GM18907 (cell line): Measurements from ENCODE around the gene PMEPA1.
A peak's percentile ranks its signal among the peaks of the same experiment; 100 is the strongest.

Source experiments
- ATAC-seq: cut with Tn5 transposase; IDR thresholded peaks from one replicate; pipeline ENCODE4 v1.9.1; 2021; ENCODE audit warnings: mild to moderate bottlenecking, moderate library complexity; ENCODE audit not compliant: unreplicated experiment

PMEPA1 gene

GRCh38 chr20:57663681-57664451, 45.9 kb downstream of the PMEPA1 start:
- no peak for ATAC-seq

- ATAC-seq, result no peak
Observed at GRCh38 chr20:57663241-57663640, 46.6 kb downstream of the PMEPA1 start.

GRCh38 chr20:57662456-57663240, 47.2 kb downstream of the PMEPA1 start:
- ATAC-seq, result no peak

GRCh38 chr20:57661746-57662455, 47.9 kb downstream of the PMEPA1 start:
- ATAC-seq, result no peak

- no peak for ATAC-seq
Observed at GRCh38 chr20:57660922-57661745, 48.7 kb downstream of the PMEPA1 start.

GRCh38 chr20:57660181-57660921, 49.5 kb downstream of the PMEPA1 start:
- no peak for ATAC-seq

- no peak for ATAC-seq
Observed at GRCh38 chr20:57659517-57660180, 50.2 kb downstream of the PMEPA1 start.

GRCh38 chr20:57658833-57659516, 50.8 kb downstream of the PMEPA1 start:
- ATAC-seq, result no peak

GRCh38 chr20:57658447-57658832, 51.4 kb downstream of the PMEPA1 start:
- ATAC-seq, result no peak

- no peak for ATAC-seq
Observed at GRCh38 chr20:57657535-57658446, 52.0 kb downstream of the PMEPA1 start.

GRCh38 chr20:57656821-57657534, 52.8 kb downstream of the PMEPA1 start:
- ATAC-seq, result no peak

- no peak for ATAC-seq
Observed at GRCh38 chr20:57656252-57656820, 53.5 kb downstream of the PMEPA1 start.

GRCh38 chr20:57655809-57656155, 54.0 kb downstream of the PMEPA1 start:
- ATAC-seq, result no peak

- ATAC-seq, result no peak
Observed at GRCh38 chr20:57654998-57655808, 54.6 kb downstream of the PMEPA1 start.

GRCh38 chr20:57654363-57654997, 55.3 kb downstream of the PMEPA1 start:
- peak; percentile 72 for ATAC-seq

- no peak for ATAC-seq
Observed at GRCh38 chr20:57653910-57654309, 55.9 kb downstream of the PMEPA1 start.
